ENCODE results near the gene SGPP2.

Gene SGPP2

DNA sequence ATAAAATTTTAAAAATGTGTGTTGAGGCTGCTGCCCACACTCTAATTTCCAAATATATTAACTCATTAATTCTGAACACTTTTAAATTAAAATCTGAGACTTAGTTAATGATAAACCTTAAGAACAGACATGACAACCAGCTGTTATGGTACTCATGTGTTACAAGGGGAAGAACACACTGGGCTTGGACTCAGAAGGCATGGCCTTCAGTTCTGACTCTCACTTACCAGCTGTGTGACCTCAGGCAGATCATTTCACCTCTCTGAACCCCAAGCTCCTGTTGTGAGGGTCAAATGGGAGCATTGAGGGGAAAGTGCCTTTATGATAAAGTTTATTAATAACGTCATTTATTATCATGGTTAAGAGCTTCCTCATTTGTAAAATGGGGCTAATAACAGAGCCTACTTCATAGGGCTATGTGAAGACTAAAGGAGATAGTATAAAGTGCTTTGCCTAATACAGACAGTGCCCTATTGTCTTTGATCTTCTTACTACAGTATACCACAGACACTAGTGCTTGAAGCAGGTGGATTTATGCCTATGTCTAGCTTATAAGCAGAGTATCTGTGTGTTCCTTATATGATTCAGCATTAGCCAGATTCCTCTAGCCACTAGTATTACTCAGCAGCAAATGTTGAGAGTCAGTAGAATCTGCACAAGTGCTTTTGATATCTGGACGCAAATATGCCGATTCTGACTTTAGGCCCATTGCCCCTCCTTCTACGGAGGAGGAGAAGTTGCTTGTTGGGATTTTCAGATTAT is 99.6 kb downstream of the SGPP2 start:
- no peak for DNase-seq (ENCODE audit: low read depth in 1 of 2, low spot score in 1 of 2)

DNA sequence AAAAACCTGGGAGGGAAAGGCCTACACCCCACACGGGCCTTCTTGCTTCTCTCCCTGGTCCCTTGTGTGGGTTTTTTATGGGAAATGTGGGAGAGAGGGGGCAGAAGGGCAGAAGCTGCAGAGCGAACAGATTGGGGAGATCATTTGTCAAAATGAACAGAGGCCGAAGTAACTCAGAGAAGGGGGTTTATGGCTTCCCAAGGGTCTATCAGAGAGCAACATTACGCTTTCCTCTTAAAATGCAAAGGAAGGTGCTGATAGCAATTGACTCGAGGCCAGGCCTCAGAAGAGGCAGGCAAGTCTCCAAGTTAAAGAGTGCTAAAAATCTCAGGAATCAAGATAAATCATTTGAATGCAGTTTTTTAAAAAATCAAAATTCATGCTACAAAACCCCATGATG is 101.5 kb downstream of the SGPP2 start:
- DNase-seq (ENCODE audit: low read depth in 1 of 2, low spot score in 1 of 2): no peak

GRCh38 chr2:222526480-222527277 is 102.3 kb downstream of the SGPP2 start:
- DNase-seq (ENCODE audit: low read depth in 1 of 2, low spot score in 1 of 2): no peak

DNA sequence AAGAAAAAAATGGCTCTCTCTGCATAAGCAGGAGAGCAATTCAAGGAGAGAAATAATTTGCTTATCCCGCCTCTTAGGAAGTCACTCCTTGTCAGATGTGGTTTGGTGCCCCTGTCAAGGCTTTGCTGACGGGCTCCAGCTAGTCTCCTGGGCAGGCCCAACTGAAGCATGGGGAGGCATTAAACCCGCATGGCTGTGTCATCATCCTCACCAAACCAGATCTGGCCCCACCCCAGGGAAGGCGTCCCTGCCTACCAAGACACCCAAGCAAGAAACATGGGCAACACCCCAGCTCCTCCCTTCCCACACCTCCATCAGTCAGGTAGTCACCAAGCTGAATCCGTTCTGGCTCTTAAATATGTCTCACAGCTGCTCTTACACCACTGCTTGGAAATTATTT is 108.0 kb downstream of the SGPP2 start:
- no peak for DNase-seq (ENCODE audit: low read depth in 1 of 2, low spot score in 1 of 2)

DNA sequence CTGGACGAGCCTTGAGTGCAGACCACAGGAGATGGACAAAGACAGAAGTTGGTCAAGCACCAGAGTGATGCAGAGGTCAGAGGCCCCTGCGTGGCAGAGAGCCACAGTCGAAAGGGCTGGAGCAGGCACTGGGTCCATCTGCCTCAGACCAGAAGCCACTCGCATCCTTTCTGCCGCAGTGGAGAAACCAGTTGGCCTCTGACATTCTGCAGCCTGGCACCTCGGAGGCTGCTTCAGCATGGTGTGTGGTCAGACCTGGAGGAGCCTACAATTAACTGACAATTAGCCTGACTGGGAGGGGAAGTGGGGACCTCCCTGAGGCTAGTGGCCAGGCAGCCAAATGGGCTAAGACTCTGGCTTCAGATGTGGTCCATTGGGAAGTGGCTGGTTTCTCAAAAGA is 111.1 kb downstream of the SGPP2 start:
- no peak for DNase-seq (ENCODE audit: low read depth in 1 of 2, low spot score in 1 of 2)

- DNase-seq (ENCODE audit: low read depth in 1 of 2, low spot score in 1 of 2): no peak
Observed at GRCh38 chr2:222538535-222538934, 114.2 kb downstream of the SGPP2 start.

DNA sequence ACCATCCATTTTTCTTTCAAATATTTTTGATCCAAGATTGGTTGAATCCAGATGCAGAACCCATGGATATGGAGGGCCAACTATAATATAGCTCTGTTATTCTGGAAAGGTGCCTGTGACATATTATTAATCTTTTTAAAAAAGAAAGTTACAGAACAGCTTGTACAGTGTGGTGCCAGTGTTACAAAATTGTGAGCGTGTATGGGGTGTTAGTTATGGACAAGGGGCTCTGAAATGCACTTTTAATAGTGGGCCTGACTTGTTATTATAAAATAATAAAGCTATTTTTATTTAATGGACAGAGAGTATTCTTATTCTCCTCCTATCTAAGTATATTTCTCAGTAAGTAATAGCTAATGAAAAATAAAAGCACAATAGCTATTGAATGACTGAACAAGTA is 120.3 kb downstream of the SGPP2 start:
- DNase-seq (ENCODE audit: low read depth in 1 of 2, low spot score in 1 of 2): no peak

GRCh38 chr2:222545823-222546795 is 121.8 kb downstream of the SGPP2 start:
- DNase-seq (ENCODE audit: low read depth in 1 of 2, low spot score in 1 of 2): no peak

DNA sequence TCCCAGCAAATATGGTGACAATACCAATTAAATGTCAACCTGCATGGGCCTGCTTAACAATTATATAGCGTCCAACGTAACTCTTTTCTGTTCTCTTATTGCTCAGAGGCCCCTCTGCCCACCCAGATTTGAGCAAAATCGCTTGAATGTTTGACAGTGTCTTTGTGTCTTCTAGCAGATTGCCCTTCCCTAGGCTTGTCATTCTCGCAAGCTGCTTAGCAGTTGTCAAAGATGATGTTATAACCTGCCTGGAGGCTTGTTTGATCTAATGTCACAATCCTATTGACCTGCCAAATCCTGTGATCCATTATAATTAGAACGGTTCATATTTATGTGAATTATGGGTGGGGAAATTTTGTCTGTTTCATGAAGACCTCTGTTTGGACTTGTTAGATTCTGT is 122.7 kb downstream of the SGPP2 start:
- DNase-seq (ENCODE audit: low read depth in 1 of 2, low spot score in 1 of 2): no peak

GRCh38 chr2:222548992-222549391 is 124.6 kb downstream of the SGPP2 start:
- no peak for DNase-seq (ENCODE audit: low read depth in 1 of 2, low spot score in 1 of 2)

GRCh38 chr2:222554517-222554916 is 130.2 kb downstream of the SGPP2 start:
- no peak for DNase-seq (ENCODE audit: low read depth in 1 of 2, low spot score in 1 of 2)

DNA sequence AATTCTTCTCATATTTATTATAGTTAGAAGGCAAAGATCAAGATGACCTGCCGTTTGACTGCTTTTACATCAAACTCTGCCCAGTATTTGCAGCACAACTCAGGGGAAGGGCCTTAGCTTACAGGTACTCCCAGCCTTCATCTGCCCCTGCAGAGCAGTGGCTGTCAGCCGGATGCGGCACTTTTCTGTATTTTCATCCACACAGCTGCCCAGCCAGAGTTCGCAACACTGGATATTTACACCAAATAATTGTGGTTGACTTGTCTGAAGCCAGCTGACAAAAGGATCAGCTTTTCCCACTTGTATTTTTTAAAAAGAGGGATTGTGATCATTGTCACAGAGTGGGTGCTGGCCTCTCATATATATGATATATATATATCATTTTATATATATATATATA is 136.8 kb downstream of the SGPP2 start:
- DNase-seq (ENCODE audit: low read depth in 1 of 2, low spot score in 1 of 2): no peak

GRCh38 chr2:222561817-222562645 is 137.7 kb downstream of the SGPP2 start:
- DNase-seq (ENCODE audit: low read depth in 1 of 2, low spot score in 1 of 2): no peak

GRCh38 chr2:222563106-222563718 is 138.9 kb downstream of the SGPP2 start:
- no peak for DNase-seq (ENCODE audit: low read depth in 1 of 2, low spot score in 1 of 2)

GRCh38 chr2:222563936-222564335 is 139.6 kb downstream of the SGPP2 start:
- DNase-seq (ENCODE audit: low read depth in 1 of 2, low spot score in 1 of 2): no peak

DNA sequence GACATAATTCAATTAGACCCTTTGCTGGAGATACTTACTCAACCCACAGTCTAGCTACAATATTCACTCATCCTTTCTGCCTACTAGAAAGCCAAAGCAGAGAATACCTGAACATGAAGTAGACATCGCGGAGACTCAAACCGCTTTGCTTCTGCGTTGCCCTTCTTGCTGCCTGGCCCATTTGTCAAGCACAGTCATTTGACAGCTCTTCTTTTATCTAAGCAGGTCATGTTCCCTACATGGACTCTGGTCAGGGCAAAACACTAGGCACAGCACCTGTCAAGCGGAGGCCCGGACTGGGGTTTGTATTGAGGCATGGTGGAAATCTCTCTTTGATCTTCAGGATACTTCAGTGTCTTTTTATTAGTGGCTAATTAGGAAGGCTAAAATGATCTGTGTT is 141.9 kb downstream of the SGPP2 start:
- DNase-seq (ENCODE audit: low read depth in 1 of 2, low spot score in 1 of 2): no peak

DNA sequence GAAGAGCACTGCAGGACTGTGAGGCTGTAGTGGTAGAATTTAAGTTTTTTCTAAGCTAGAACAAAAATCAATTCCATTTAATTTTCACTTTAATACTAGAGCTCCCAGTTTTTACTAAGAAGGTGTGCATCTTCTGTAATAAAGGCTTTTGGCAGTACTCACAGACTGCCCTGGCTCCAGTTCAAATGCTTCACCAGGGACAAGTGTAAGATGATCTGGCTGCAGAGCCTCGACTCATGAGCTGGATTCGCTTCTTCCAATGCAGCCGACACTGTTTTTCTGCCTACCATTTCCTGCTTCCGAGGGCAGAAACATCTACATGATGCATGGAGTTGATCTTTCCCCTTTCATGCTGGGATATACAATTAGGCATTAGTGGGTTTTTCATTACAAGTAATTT is 144.5 kb downstream of the SGPP2 start:
- DNase-seq (ENCODE audit: low read depth in 1 of 2, low spot score in 1 of 2): no peak

DNA sequence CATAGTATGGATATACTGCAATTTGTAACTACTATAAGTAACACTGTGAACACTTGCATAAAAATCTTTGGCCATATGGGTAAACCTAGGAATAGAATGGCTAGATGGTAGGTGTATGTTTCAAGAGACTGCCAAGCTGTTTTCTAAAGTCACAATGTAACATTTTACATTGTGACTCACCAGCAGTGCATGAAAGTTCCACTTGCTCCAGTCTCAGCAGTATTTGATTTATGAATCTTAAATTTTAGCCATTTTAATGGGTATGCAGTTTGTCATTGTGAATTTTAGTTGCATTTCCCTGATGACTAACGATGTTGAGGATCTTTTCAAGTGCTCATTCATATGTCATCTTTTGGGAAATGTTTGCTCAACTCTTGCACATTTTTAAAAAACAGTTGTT is 145.5 kb downstream of the SGPP2 start:
- DNase-seq (ENCODE audit: low read depth in 1 of 2, low spot score in 1 of 2): no peak

- DNase-seq (ENCODE audit: low read depth in 1 of 2, low spot score in 1 of 2): no peak
Observed at GRCh38 chr2:222572264-222572721, 147.9 kb downstream of the SGPP2 start.

DNA sequence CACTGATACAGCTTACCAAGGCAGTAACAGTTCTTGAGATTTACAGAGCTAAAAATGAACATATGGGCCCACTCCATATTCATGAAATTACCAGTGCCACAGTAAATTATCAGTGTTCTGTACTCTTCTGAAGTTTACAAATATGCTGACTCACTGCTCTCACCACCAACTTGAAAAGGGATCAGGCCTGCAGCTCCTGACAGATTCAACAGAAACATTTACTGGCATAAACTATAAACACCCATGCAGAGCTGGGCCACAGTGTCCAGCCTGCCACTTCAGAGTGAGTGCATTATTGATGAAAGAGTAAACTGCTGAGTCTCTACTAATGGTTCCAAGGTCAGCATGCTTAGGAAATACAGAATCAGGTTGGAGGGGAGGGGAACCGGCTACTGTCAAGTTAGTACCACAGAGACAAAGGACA is 148.4 kb downstream of the SGPP2 start:
- DNase-seq (ENCODE audit: low read depth in 1 of 2, low spot score in 1 of 2): no peak

Measured in stimulated activated CD4-positive, alpha-beta T cell treated with anti-CD3 and anti-CD28 coated beads, Interleukin-15, amount 100 ng/mL, for 1 hour (primary cell).